Osteoblast (primary cell): ENCODE data around the gene CRIP1. TPM values are rescaled to one million over a fixed set of nuclear protein-coding genes. Genes with fewer than 3 reads are reported as not detected.

Experiments used
- DNase-seq: peaks from one replicate; pipeline ENCODE4 v3.0.0; 2011; ENCODE audit warnings: low spot score, mixed read lengths; ENCODE audit not compliant: insufficient read length; ENCODE audit errors: missing footprints
- H2AFZ ChIP-seq: 2 replicates; pipeline ENCODE4 v1.6.0; 2011; ENCODE audit warnings: mild to moderate bottlenecking, low read length
- H3K27ac ChIP-seq: 2 replicates; pipeline ENCODE4 v1.5.1; 2011; ENCODE audit warnings: mild to moderate bottlenecking, low read depth, low read length, moderate library complexity
- H3K27me3 ChIP-seq: 2 replicates; pipeline ENCODE4 v1.6.0; 2012; ENCODE audit warnings: mild to moderate bottlenecking, control low read depth, inconsistent platforms, low read length, moderate library complexity; ENCODE audit not compliant: insufficient read depth
- H3K36me3 ChIP-seq: 2 replicates; pipeline ENCODE4 v1.5.1; 2011; ENCODE audit warnings: mild to moderate bottlenecking, low read length, control low read depth, moderate library complexity; ENCODE audit not compliant: insufficient read depth
- H3K4me1 ChIP-seq: 2 replicates; pipeline ENCODE4 v1.5.1; 2011; ENCODE audit warnings: mild to moderate bottlenecking, low read length, control low read depth, moderate library complexity; ENCODE audit not compliant: insufficient read depth
- H3K4me2 ChIP-seq: 2 replicates; pipeline ENCODE4 v1.6.0; 2011; ENCODE audit warnings: mild to moderate bottlenecking, low read length; ENCODE audit not compliant: insufficient read depth
- H3K4me3 ChIP-seq: fragments of 200-600 bp; sonication (generic); 3 replicates; pipeline ENCODE4 v1.5.1; 2012; ENCODE audit warnings: mild to moderate bottlenecking, low read length, inconsistent platforms; ENCODE audit not compliant: insufficient read depth
- H3K79me2 ChIP-seq: 2 replicates; pipeline ENCODE4 v1.6.0; 2012; ENCODE audit warnings: mild to moderate bottlenecking, low read length, control low read depth, inconsistent platforms; ENCODE audit not compliant: insufficient read depth
- H3K9me3 ChIP-seq: 2 replicates; pipeline ENCODE4 v1.5.1; 2011; ENCODE audit warnings: low read depth, low read length, control low read depth
- H4K20me1 ChIP-seq: 2 replicates; pipeline ENCODE4 v1.6.0; 2012; ENCODE audit warnings: mild to moderate bottlenecking, low read length, control low read depth; ENCODE audit not compliant: insufficient read depth
- CTCF ChIP-seq: IDR thresholded peaks from 2 replicates; pipeline ENCODE4 v1.5.1; 2011; ENCODE audit warnings: mild to moderate bottlenecking, low read depth, low read length, moderate library complexity; ENCODE audit errors: extremely low read depth
- total RNA-seq: library from RNA; depleted of rRNA; stranded (reverse); fragments of >200 nt; gene quantifications from 2 replicates; pipeline ENCODE4 v1.2.3, GENCODE V29; 2012

Gene CRIP1
- total RNA-seq, 1 donor, result 8.7 TPM

DNA sequence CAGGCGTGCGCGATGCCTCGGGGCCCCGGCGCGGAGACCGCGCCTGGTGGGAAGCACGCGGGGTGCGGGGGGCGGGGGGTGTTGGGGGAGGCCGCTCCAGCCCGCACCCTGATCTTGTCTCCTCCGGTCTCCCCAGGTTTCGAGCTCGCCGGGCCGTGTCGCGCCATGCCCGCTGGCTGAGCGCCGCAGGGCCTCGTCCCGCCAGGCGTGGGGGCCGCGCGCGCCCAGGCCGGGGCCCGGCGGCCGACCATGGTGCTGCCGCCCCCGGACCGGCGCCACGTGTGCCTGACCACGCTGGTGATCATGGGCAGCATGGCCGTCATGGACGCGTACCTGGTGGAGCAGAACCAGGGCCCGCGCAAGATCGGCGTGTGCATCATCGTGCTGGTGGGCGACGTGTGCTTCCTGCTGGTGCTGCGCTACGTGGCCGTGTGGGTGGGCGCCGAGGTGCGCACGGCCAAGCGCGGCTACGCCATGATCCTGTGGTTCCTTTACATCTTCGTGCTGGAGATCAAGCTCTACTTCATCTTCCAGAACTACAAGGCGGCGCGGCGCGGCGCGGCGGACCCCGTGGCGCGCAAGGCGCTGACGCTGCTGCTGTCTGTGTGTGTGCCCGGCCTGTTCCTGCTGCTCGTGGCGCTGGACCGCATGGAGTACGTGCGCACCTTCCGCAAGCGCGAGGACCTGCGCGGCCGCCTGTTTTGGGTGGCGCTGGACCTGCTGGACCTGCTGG lies 42.1 kb downstream of the CRIP1 start:
- Histone ChIP-seq H3K9me3 (no peaks in the 10 kb centered on the region), H4K20me1 (no peaks in the 10 kb centered on the region), H3K36me3 (no peaks in the 10 kb centered on the region), H3K4me2 (peak overlapping the region; percentile 79), H3K4me3 (peak overlapping the region; percentile 77), H3K79me2 (no peaks in the 10 kb centered on the region), H3K4me1 (peaks cover 5% of the 10 kb centered on the region), H3K27ac (no peak overlapping the region), H3K27me3 (peaks cover 6% of the 10 kb centered on the region), H2AFZ (peak overlapping the region; percentile 65)
- no peak for TF ChIP-seq CTCF
- peak; percentile 76 for DNase-seq

GRCh38 chr14:105529319-105529568 lies 42.6 kb downstream of the CRIP1 start:
- no peaks in the 10 kb centered on the region for H3K79me2 ChIP-seq
- no peak for TF ChIP-seq CTCF
- no peaks in the 10 kb centered on the region for H3K9me3 ChIP-seq
- no peaks in the 10 kb centered on the region for H3K36me3 ChIP-seq
- peaks cover 5% of the 10 kb centered on the region for H3K4me1 ChIP-seq
- no peak overlapping the region for H2AFZ ChIP-seq
- H3K4me2 ChIP-seq, result no peak overlapping the region
- no peak overlapping the region for H3K27ac ChIP-seq
- no peaks in the 10 kb centered on the region for H4K20me1 ChIP-seq
- H3K27me3 ChIP-seq, result peaks cover 5% of the 10 kb centered on the region
- DNase-seq, result peak; percentile 63
- H3K4me3 ChIP-seq, result no peak overlapping the region

DNA sequence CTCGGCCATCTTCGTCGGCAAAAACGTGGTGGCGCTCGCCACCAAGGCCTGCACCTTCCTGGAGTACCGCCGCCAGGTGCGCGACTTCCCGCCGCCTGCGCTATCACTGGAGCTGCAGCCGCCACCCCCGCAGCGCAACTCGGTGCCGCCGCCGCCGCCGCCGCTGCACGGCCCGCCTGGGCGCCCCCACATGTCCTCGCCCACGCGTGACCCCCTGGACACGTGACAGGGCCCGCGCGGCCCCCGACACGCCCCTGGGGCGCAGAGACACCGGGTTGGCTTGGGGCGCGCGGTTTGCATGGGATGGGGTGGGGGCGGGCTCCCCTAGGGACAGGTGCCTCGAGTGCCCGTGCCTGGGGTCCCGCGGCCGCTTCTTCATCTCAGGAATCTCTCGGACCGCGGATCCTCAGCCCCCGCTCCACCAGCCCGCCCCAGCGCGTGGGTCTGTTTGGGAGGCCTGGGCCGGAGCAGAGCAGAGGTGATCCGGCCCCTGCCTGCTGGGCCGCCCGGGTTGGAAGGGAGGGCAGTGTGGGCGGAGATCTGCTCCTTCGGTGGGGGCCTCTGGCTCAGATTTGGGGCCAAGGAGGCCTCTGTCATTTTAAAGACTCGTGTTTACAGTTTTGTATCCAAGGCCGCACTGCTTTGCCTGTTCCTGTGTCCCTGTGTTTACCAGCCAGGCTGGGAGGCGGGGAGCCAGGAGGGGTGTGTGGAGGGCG lies 43.0 kb downstream of the CRIP1 start:
- H3K36me3 ChIP-seq, result no peaks in the 10 kb centered on the region
- H3K27me3 ChIP-seq, result peaks cover under 1% of the 10 kb centered on the region
- no peak overlapping the region for H3K27ac ChIP-seq
- H3K9me3 ChIP-seq, result no peaks in the 10 kb centered on the region
- H3K4me1 ChIP-seq, result peaks cover 5% of the 10 kb centered on the region
- peak; percentile 78 for DNase-seq
- no peak overlapping the region for H3K4me3 ChIP-seq
- no peak overlapping the region for H3K4me2 ChIP-seq
- H4K20me1 ChIP-seq, result no peaks in the 10 kb centered on the region
- H2AFZ ChIP-seq, result no peak overlapping the region
- no peak for TF ChIP-seq CTCF
- H3K79me2 ChIP-seq, result no peaks in the 10 kb centered on the region

DNA sequence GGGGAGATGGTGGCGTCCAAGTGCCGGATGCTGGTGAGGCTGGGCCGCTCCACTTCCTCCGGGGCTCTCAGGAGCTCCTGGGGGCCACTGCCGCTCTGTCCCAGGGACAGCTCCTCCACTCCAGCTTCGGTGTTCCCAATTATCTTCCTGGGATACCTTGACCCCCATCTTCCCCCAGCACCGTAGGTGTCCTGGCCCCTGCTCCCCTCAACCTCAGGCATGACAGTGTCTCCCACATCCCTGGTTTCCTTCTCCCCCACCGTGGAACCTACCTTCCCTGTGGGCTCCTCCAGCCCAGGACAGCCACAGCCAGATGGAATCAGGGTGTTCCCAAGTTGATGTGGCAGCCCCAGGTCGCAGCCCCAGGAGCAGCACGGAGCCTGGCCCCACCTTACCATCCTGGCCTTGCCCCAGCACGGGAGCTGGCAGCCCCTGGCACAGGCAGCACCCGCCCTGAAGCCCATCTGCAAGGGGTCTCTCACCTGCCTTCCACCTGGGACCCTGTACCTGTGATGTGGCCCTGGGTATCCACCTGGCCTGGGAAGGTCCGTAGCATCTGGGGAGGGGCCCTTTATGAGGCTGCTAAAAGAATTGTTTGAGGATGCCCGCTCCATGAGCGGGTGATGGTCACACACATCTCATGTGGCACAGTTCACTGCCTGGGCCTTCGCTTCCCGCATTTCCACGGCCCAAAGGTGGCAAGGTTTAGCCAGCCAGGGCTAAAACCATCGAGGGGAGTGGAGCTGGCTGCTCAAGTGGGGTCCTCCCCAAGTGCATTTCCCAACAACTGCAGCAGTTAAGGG lies 43.8 kb downstream of the CRIP1 start:
- DNase-seq, result peak; percentile 85
- no peak for TF ChIP-seq CTCF
- H3K4me2 ChIP-seq, result no peak overlapping the region
- peaks cover 5% of the 10 kb centered on the region for H3K4me1 ChIP-seq
- H3K27me3 ChIP-seq, result no peaks in the 10 kb centered on the region
- H2AFZ ChIP-seq, result no peak overlapping the region
- H3K79me2 ChIP-seq, result no peaks in the 10 kb centered on the region
- H3K9me3 ChIP-seq, result no peaks in the 10 kb centered on the region
- H3K36me3 ChIP-seq, result no peaks in the 10 kb centered on the region
- no peak overlapping the region for H3K27ac ChIP-seq
- H3K4me3 ChIP-seq, result no peak overlapping the region
- no peaks in the 10 kb centered on the region for H4K20me1 ChIP-seq
